Left cardiac atrium (tissue), 4 donors: ENCODE results near the gene FAM187B. TPM values are rescaled to one million over a fixed set of nuclear protein-coding genes. Genes with fewer than 3 reads are reported as not detected.

ENCODE experiments used
- ATAC-seq, 2 donors: fragments of 200-7000 bp; cut with Tn5 transposase; one replicate each; pipeline ENCODE4 v1.9.1; 2020; ENCODE audit warnings: mild to moderate bottlenecking in 2 of 2, moderate library complexity in 2 of 2
- DNase-seq: peaks from one replicate; pipeline ENCODE4 v3.0.0-alpha.2; 2020
- intact Hi-C, 2 donors: fragments of 100-400 bp; cut with DNase I; formaldehyde crosslinking; loops; one replicate each; pipeline versions ENCODE4 v1.14.1 to v1.15.1; 2022 to 2023
- long read RNA-seq: library from polyadenylated mRNA; unstranded; transcript quantifications from one replicate; pipeline ENCODE4 v2.0.0, GENCODE V29; 2021
- total RNA-seq, 2 donors: library from RNA; stranded (reverse); fragmentation: NEBNext Ultra II Directional; extraction: Animal tissue kit (Norgen Biotek cat#: 25700); gene quantifications; one replicate each; pipeline ENCODE4 v1.2.1, GENCODE V29; 2021
- donor health status: DM: no; HTN: yes; CAD: no.
- donor health status: DM: no; HTN: yes; CAD: no; lungs with severe emphysema.
- donor health status: DM: yes; HTN: yes; CAD: no.
- donor health status: Dilated cardiomyopathy.

Gene FAM187B
- not detected for total RNA-seq
- long read RNA-seq, result 0 reads

DNA sequence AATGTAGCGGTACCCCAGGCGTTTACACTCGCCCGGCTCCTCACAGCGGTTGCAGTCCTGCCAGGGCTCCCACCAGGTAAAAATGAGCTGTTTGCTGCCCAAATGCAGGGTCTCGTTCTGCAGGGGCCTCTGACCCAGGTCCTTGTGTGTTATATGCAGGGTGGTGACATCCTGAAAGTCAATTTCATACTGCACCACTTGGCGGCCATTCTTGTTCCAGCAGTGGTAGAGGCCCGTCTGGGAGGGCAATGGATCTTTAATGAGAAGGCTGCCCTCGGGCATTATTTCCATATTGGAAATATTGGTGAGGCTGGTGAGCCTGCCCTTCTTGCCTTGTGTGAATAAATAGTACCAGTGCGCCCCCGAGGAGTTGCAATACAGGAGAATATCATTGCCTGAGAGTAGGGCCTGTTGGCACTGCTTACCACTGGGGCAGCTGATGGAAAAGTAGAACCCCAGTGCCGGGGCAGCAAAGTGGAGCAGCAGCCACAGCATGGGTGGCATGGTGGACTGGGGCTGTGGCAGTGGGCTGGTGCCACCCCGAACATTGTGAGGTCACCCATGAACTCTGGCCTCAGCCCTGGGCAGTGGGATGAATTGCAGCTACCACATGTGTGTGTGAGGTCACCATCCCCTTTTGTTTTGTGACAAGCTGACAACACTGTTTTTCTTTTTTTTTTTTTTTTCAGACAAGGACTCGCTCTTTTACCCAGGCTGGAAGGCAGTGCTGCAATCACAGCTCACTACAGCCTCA, at the start of gene FAM187B:
Gene FAM187B, minus strand, starts transcription at position 563 of the 754 bp plus-strand sequence. Its CDS starts 59 bp downstream, at position 504.
- intact Hi-C loops, result no loop called here
- ATAC-seq, result no peak
- DNase-seq, result no peak

GRCh38 chr19:35276706-35277281, 48.3 kb upstream of the FAM187B start:
- intact Hi-C loops, result no loop called here
- ATAC-seq (no peak), DNase-seq (no peak)

GRCh38 chr19:35274323-35274722, 45.8 kb upstream of the FAM187B start:
- intact Hi-C loops, result no loop called here
- ATAC-seq (no peak), DNase-seq (no peak)

- no peak for DNase-seq
- intact Hi-C loops, result no loop called here
- ATAC-seq, result no peak
Measured at GRCh38 chr19:35273686-35274259, 45.2 kb upstream of the FAM187B start.

DNA sequence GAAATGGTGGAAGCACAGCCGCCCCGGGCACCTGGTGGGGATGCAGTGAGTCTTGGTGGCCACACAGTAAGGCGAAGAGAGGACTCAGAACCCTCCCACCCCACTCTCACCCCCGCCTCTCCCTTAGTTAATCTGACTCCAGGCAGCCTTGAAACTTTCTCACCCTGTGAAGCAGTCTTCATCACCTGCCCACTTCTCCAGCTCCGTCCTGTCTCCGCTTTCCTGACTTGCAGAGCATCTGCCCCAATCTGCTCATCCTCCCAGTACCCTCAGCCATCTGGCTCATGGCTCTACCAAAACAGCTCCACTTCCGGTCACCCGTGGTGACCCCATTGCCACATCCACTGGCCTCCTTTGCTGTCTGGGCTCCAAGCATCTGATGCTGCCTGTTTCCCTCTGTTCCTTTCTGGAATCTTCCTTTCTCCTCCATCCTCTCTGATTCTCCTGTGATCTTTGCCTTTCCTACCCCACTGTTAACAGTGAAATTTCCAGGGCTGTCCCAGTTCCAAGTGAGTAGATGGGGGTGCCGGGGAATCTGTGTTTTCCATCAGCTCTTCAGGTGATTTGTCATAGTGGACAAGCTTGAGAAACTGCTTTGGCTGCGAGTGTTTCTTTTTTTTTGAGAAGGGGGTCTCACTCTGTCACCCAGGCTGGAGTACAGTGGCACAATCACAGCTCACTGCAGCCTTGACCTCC, 44.6 kb upstream of the FAM187B start:
- ATAC-seq (no peak), DNase-seq (no peak)

GRCh38 chr19:35272122-35272719, 43.7 kb upstream of the FAM187B start:
- no peak for ATAC-seq
- intact Hi-C loops, result no loop called here

More for the DNA sequence above, 44.6 kb upstream of the FAM187B start:
- intact Hi-C loops, result no loop called here

DNA sequence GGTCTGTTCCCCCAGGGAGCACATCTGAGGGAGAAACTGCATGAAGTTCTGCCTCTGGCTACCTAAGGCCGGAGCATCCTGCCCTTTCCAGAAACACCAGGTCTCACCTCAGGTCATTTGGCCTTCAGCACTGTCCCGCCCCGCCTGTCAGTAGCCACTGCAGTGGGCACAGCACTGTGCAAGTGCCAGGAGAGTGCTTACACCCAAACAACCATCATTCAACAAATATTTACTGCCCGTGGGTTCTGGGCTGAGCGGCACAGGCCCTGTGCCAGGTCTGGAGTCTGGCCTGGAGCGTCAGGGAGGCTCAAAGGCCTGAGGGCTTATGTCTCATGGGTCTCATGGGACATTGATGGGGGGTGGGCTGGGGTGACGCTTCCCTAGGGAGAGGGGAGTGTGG, 43.0 kb upstream of the FAM187B start:
- ATAC-seq (no peak), DNase-seq (no peak)
- intact Hi-C loops, result no loop called here

More at GRCh38 chr19:35272122-35272719, 43.7 kb upstream of the FAM187B start:
- DNase-seq, result no peak

DNA sequence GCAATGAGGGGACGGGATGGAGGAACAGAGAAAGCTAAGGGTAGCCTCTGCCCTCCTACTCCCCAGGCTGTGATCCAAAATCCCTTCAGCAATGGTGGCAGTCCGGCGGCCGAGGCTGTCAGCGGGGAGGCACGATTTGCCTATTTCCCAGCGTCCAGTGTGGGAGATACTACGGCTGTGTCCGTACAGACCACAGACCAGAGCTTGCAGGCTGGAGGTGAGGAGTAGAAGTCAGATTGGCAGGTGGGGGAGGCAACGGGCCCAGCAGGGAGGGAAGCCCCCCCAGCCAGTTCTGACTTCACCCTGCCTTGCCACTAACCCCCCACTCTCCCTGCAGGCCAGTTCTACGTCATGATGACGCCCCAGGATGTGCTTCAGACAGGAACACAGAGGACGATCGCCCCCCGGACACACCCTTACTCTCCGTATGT, 41.9 kb upstream of the FAM187B start:
- no peak for DNase-seq
- intact Hi-C loops, result no loop called here

DNA sequence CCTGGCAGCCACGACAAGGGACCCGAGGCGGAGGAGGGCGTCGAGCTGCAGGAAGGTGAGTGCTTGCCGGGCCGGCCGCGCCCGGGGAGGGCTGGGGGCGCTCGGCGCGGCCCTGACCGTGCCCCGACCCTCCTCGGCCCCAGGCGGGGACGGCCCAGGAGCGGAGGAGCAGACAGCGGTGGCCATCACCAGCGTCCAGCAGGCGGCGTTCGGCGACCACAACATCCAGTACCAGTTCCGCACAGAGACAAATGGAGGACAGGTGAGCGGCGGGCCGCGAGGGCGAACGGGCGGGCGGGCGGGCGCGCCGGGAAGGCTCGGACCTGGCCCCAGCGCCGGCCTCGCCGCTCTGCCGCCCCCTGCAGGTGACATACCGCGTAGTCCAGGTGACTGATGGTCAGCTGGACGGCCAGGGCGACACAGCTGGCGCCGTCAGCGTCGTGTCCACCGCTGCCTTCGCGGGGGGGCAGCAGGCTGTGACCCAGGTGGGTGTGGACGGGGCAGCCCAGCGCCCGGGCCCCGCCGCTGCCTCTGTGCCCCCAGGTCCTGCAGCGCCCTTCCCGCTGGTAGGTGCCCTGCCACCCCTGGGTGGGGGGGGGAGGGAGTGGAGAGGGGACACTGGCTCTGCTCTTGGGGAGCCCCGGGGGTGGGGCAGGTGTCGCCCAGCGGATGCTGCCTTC, 41.0 kb upstream of the FAM187B start:
- peak; percentile 87 for DNase-seq
- peak; percentile 51 to 54 for ATAC-seq
- intact Hi-C loops, result loop anchor here in 1 of 2 donors (5.0 kb wide), 1 partner anchor 127 kb away; the partner anchor contains the start of gene FXYD7

More for the DNA sequence above, 41.9 kb upstream of the FAM187B start:
- no peak for ATAC-seq

DNA sequence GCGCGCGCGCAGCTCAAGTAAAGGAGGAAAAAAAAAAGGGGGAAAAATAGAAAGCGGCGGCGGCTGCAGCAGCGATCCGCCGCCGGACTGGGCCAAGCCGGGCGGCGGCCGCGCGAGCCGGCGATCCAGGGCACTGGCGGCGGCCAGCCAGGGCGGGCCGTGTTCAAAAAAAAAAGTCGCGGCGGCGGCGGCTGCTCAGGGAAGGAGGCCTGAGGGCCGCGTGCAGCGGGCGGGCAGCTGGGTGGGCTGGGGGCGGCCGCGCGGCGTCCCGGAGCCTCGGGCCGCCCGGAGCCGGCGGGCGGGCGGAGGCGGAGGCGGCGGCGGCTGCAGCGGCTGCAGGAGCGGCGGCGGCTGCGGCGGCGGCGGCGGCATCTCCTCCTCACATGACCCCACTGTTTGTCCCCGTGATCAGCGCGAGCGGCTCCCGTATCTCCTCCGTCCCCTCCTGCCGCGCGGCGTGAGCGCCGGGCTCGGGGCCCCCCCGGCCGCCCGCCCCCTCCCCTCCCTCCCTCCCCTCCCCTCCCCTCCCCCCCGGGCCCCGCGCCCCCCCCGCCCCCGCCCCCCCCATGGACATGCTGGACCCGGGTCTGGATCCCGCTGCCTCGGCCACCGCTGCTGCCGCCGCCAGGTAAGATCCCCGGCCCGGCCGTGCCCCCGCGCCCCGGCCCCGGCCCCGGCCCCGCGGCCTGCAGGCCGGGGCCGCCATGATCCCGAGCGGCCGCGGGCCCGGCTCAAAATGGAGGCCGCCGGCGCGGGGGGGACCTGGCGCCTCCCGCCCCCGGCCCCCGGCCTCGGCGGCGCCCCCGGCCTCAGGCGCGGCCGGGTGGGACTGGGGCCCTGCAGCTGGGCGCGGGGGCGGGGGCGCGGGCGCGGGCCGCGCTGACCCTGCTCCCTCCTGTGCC, 40.2 kb upstream of the FAM187B start, which contains the start of gene USF2:
Gene USF2, plus strand, starts transcription at position 427 of the 902 bp plus-strand sequence. Its CDS starts 140 bp downstream, at position 567.
- DNase-seq (peak; percentile 85), ATAC-seq (peak in 1 of 2 donors; percentile 19)
- intact Hi-C loops, result loop anchor here in 1 of 2 donors (5.0 kb wide), 1 partner anchor 126 kb away; the partner anchor contains the start of gene FXYD7

GRCh38 chr19:35267818-35268535, 39.4 kb upstream of the FAM187B start:
- intact Hi-C loops, result loop anchor here in 1 of 2 donors (5.0 kb wide), 1 partner anchor 126 kb away; the partner anchor contains the start of gene FXYD7
- ATAC-seq, result peak; percentile 69 to 80
- peak; percentile 86 for DNase-seq

DNA sequence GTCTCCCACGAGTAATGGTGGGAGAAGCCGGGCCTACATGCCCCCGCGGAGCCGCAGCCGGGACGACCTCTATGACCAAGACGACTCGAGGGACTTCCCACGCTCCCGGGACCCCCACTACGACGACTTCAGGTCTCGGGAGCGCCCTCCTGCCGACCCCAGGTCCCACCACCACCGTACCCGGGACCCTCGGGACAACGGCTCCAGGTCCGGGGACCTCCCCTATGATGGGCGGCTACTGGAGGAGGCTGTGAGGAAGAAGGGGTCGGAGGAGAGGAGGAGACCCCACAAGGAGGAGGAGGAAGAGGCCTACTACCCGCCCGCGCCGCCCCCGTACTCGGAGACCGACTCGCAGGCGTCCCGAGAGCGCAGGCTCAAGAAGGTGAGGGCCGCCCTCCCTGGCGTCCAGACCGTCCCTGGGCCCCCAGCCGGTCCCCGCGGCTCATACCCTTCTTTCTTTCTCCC, 38.8 kb upstream of the FAM187B start:
- peak; percentile 38 to 46 for ATAC-seq
- intact Hi-C loops, result loop anchor here in 1 of 2 donors (5.0 kb wide), 1 partner anchor 125 kb away; the partner anchor contains the start of gene FXYD7
- peak; percentile 70 for DNase-seq

DNA sequence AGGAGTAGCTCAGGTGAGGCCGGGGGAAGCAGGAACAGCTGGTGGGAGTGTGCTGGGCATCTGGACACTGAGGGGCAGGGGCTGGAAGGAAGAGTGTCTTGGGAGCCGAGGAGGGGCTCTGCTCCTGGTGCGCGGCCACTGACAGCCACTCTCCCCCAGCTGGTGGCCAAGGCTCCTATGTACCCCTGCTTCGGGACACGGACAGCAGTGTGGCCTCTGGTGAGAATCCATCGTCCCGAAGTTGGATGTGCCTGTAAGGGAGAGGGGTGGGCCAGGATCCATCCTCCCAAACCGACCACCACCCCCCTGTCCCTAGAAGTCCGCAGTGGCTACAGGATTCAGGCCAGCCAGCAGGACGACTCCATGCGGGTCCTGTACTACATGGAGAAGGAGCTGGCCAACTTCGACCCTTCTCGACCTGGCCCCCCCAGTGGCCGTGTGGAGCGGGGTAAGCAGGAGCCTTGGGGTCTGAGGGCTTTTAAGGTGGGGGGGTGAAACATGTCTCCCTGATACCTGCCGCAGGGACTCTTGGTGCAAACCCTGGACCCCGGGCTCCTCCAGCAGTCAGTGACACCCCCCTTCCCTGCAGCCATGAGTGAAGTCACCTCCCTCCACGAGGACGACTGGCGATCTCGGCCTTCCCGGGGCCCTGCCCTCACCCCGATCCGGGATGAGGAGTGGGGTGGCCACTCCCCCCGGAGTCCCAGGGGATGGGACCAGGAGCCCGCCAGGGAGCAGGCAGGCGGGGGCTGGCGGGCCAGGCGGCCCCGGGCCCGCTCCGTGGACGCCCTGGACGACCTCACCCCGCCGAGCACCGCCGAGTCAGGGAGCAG, 38.2 kb upstream of the FAM187B start:
- ATAC-seq, result peak; percentile 14 to 17
- intact Hi-C loops, result loop anchor here in 1 of 2 donors (5.0 kb wide), 1 partner anchor 124 kb away; the partner anchor contains the start of gene FXYD7
- peak; percentile 54 for DNase-seq

DNA sequence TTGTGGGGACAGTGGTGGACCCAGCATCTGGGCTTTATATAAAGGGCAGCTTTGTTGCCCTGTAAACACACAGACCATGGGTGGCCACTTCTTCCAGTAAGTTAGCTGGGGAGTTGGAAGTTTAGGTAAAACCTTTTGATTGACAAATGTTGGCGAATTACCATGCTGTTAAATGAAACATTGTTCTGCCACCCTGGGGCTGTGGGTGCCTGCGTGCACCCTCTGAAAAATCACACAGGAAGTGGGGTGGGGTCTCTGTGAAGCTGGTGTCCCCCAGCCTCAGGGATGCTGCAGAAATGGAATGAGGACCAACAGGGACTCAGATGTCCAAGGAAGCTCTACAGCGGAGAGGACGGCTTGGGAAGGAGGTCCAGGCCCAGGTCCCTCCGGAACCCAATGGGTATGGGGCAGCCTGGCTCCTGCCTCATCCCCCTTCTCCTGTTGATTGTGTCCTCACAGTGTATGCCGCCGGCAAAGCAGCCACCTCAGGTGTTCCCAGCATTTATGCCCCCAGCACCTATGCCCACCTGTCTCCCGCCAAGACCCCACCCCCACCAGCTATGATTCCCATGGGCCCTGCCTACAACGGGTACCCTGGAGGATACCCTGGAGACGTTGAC, 37.5 kb upstream of the FAM187B start:
- DNase-seq (peak; percentile 23), ATAC-seq (no peak)
- intact Hi-C loops, result loop anchor here in 1 of 2 donors (5.0 kb wide), 1 partner anchor 124 kb away; the partner anchor contains the start of gene FXYD7
